RWPE2 (cell line): ENCODE measurements around the gene LBHD1.

Experiments used
- ATAC-seq: fragments of 200-7000 bp; cut with Tn5 transposase; 3 replicates; pipeline ENCODE4 v1.9.1; 2021; ENCODE audit warnings: low read depth
- DNase-seq: peaks from one replicate; pipeline ENCODE4 v3.0.0-alpha.2; 2020; ENCODE audit warnings: low spot score
- H3K27ac ChIP-seq: fragments of 450-650 bp; 2 replicates; pipeline ENCODE4 v1.5.1; 2017; ENCODE audit warnings: mild to moderate bottlenecking; ENCODE audit not compliant: poor library complexity, severe bottlenecking
- H3K27me3 ChIP-seq: fragments of 250-450 bp; sonication (Bioruptor Pico); 2 replicates; pipeline ENCODE4 v1.5.1; 2021; ENCODE audit warnings: mild to moderate bottlenecking, moderate library complexity; ENCODE audit not compliant: insufficient read depth, poor library complexity, severe bottlenecking
- H3K36me3 ChIP-seq: fragments of 250-450 bp; sonication (Bioruptor Pico); 2 replicates; pipeline ENCODE4 v1.5.1; 2020; ENCODE audit warnings: low read depth, mild to moderate bottlenecking, moderate library complexity
- H3K4me1 ChIP-seq: fragments of 250-450 bp; sonication (Bioruptor Pico); 2 replicates; pipeline ENCODE4 v1.5.1; 2021; ENCODE audit warnings: mild to moderate bottlenecking, moderate library complexity; ENCODE audit not compliant: insufficient read depth, poor library complexity, severe bottlenecking
- H3K4me3 ChIP-seq: fragments of 250-450 bp; sonication (Bioruptor Pico); 2 replicates; pipeline ENCODE4 v1.5.1; 2021; ENCODE audit warnings: mild to moderate bottlenecking, moderate library complexity; ENCODE audit not compliant: severe bottlenecking
- H3K9me3 ChIP-seq: fragments of 250-450 bp; sonication (Bioruptor Pico); 2 replicates; pipeline ENCODE4 v1.5.1; 2021; ENCODE audit warnings: mild to moderate bottlenecking, moderate library complexity; ENCODE audit not compliant: severe bottlenecking
- CTCF ChIP-seq: fragments of 450-650 bp; IDR thresholded peaks from one replicate; pipeline ENCODE4 v1.5.1; 2017; ENCODE audit warnings: mild to moderate bottlenecking, moderate library complexity; ENCODE audit not compliant: poor library complexity, severe bottlenecking

The LBHD1 gene

GRCh38 chr11:62669420-62670161 is 2.5 kb downstream of the LBHD1 start:
- Histone ChIP-seq H3K36me3 (peaks cover 37% of the 10 kb centered on the region), H3K27me3 (no peaks in the 10 kb centered on the region), H3K27ac (peak overlapping the region; percentile 86), H3K9me3 (no peaks in the 10 kb centered on the region), H3K4me3 (no peak overlapping the region), H3K4me1 (peaks cover 9% of the 10 kb centered on the region)
- ATAC-seq (no peak), DNase-seq (no peak)
- no peak for TF ChIP-seq CTCF

- peak overlapping the region; percentile 84 for H3K27ac ChIP-seq
Observed at GRCh38 chr11:62667460-62667859, 4.6 kb downstream of the LBHD1 start.

GRCh38 chr11:62666259-62666926 is 5.7 kb downstream of the LBHD1 start:
- peak overlapping the region; percentile 88 for H3K4me3 ChIP-seq

More at GRCh38 chr11:62667460-62667859, 4.6 kb downstream of the LBHD1 start:
- peaks cover 27% of the 10 kb centered on the region for H3K36me3 ChIP-seq
- TF ChIP-seq CTCF, result no peak
- ATAC-seq, result no peak
- no peak for DNase-seq
- no peak overlapping the region for H3K4me3 ChIP-seq
- peaks cover 6% of the 10 kb centered on the region for H3K4me1 ChIP-seq
- H3K9me3 ChIP-seq, result no peaks in the 10 kb centered on the region
- no peaks in the 10 kb centered on the region for H3K27me3 ChIP-seq

GRCh38 chr11:62665599-62666258 is 6.3 kb downstream of the LBHD1 start:
- DNase-seq (no peak), ATAC-seq (peak; percentile 8)
- Histone ChIP-seq H3K27me3 (no peaks in the 10 kb centered on the region), H3K27ac (peak overlapping the region; percentile 84), H3K9me3 (no peaks in the 10 kb centered on the region), H3K4me1 (peaks cover 2% of the 10 kb centered on the region), H3K36me3 (peaks cover 32% of the 10 kb centered on the region), H3K4me3 (peak overlapping the region; percentile 88)
- TF ChIP-seq CTCF, result no peak

More at GRCh38 chr11:62666259-62666926, 5.7 kb downstream of the LBHD1 start:
- TF ChIP-seq CTCF, result no peak
- Histone ChIP-seq H3K4me1 (peaks cover 6% of the 10 kb centered on the region), H3K27ac (peak overlapping the region; percentile 84), H3K27me3 (no peaks in the 10 kb centered on the region), H3K36me3 (peaks cover 28% of the 10 kb centered on the region), H3K9me3 (no peaks in the 10 kb centered on the region)
- DNase-seq, result no peak
- peak; percentile 3; the same call in 1 of the 3 replicates for ATAC-seq
